Activated CD8-positive, alpha-beta T cell treated with anti-CD3 and anti-CD28 coated beads for 36 hours (primary cell): Measurements from ENCODE around the gene KRT16. TPM values are rescaled to one million over a fixed set of nuclear protein-coding genes. Genes with fewer than 3 reads are reported as not detected.

ENCODE experiments used
- ATAC-seq: fragments of 200-7000 bp; cut with Tn5 transposase; one replicate; pipeline ENCODE4 v1.10.0; 2021; ENCODE audit warnings: mild to moderate bottlenecking, moderate library complexity
- CTCF ChIA-PET: fragments of 350-600 bp; sonication (Branson Sonifier 250); formaldehyde crosslinking; loops from one replicate; lab custom pipeline; 2021; ENCODE audit warnings: antibody characterized with exemption; lab: Charles Lee
- POLR2A ChIA-PET: fragments of 350-600 bp; sonication (Branson Sonifier 250); formaldehyde crosslinking; loops from one replicate; lab custom pipeline; 2021; ENCODE audit warnings: antibody characterized with exemption; lab: Charles Lee
- DNase-seq: peaks from one replicate; pipeline ENCODE4 v3.0.0-alpha.2; 2020
- H3K27ac Mint-ChIP-seq: one replicate; pipeline ENCODE4 v1.8.0; 2021; ENCODE audit warnings: mild to moderate bottlenecking, mixed read lengths
- H3K27me3 Mint-ChIP-seq: one replicate; pipeline ENCODE4 v1.8.0; 2021; ENCODE audit warnings: mixed read lengths
- H3K36me3 Mint-ChIP-seq: one replicate; pipeline ENCODE4 v1.8.0; 2021; ENCODE audit warnings: low read depth, mixed read lengths
- H3K4me1 Mint-ChIP-seq: one replicate; pipeline ENCODE4 v1.8.0; 2021; ENCODE audit warnings: low read depth, mixed read lengths
- H3K4me3 Mint-ChIP-seq: one replicate; pipeline ENCODE4 v1.8.0; 2021; ENCODE audit warnings: mild to moderate bottlenecking, moderate library complexity, mixed read lengths
- H3K9me3 Mint-ChIP-seq: one replicate; pipeline ENCODE4 v1.8.0; 2021; ENCODE audit warnings: mixed read lengths
- intact Hi-C: fragments of 100-400 bp; cut with micrococcal nuclease; formaldehyde crosslinking; loops from one replicate; pipeline ENCODE4 v1.10.0; 2022
- total RNA-seq, 2 experiments: library from RNA; stranded (reverse); gene quantifications; one replicate each; pipeline ENCODE4 v1.2.3, GENCODE V29; 2021
- TF ChIP-seq, protein P1 (sequence below): fragments of 200-600 bp; IDR thresholded peaks from one replicate; pipeline ENCODE4 v1.8.0; 2022; ENCODE audit warnings: antibody characterized with exemption, mild to moderate bottlenecking

KRT16 gene
- total RNA-seq, 2 experiments from 2014 or later, result not detected

DNA sequence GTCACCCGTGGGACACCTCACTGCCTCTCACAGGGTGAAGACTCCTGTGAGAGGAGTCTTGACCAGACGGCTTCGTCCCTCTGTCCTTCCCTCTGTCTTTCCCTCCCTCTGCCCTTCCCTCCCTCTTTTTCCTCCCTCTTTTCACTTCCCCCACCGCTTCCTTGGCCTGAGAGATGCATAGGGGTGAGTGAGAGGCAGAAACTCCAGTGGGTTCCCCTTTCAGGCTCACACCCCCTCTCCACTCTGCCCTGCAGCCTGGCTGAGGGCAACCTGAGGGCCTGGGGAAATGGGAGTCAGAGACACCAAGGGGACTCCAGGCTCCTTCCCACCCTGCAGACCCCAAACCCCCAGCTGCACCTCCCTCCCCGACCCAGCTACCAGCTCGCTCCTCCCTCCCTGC, 26.4 kb upstream of the KRT16 start:
- TF ChIP-seq, protein P1, sequence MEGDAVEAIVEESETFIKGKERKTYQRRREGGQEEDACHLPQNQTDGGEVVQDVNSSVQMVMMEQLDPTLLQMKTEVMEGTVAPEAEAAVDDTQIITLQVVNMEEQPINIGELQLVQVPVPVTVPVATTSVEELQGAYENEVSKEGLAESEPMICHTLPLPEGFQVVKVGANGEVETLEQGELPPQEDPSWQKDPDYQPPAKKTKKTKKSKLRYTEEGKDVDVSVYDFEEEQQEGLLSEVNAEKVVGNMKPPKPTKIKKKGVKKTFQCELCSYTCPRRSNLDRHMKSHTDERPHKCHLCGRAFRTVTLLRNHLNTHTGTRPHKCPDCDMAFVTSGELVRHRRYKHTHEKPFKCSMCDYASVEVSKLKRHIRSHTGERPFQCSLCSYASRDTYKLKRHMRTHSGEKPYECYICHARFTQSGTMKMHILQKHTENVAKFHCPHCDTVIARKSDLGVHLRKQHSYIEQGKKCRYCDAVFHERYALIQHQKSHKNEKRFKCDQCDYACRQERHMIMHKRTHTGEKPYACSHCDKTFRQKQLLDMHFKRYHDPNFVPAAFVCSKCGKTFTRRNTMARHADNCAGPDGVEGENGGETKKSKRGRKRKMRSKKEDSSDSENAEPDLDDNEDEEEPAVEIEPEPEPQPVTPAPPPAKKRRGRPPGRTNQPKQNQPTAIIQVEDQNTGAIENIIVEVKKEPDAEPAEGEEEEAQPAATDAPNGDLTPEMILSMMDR, result no peak
- no peak overlapping the region for H3K27ac Mint-ChIP-seq
- intact Hi-C loops, result loop anchor here (10.0 kb wide), 1 partner anchor 734 kb away; no protein-coding TSS in a partner anchor
- ChIA-PET POLR2A (no interaction called here), CTCF (interaction anchor here (15.9 kb wide), 1 partner anchor 26 kb away, joined by 435 read pairs; no protein-coding TSS in a partner anchor)
- no peak for DNase-seq
- no peaks in the 10 kb centered on the region for H3K4me1 Mint-ChIP-seq
- no peaks in the 10 kb centered on the region for H3K27me3 Mint-ChIP-seq
- no peak overlapping the region for H3K4me3 Mint-ChIP-seq
- no peaks in the 10 kb centered on the region for H3K9me3 Mint-ChIP-seq
- H3K36me3 Mint-ChIP-seq, result no peaks in the 10 kb centered on the region
- no peak for ATAC-seq

GRCh38 chr17:41638194-41638593, 25.6 kb upstream of the KRT16 start:
- CTCF ChIA-PET, result no interaction called here
- no peak overlapping the region for H3K27ac Mint-ChIP-seq
- no peaks in the 10 kb centered on the region for H3K4me1 Mint-ChIP-seq
- H3K4me3 Mint-ChIP-seq, result no peak overlapping the region
- DNase-seq, result no peak
- H3K36me3 Mint-ChIP-seq, result no peaks in the 10 kb centered on the region
- H3K27me3 Mint-ChIP-seq, result no peaks in the 10 kb centered on the region
- intact Hi-C loops, result loop anchor here (10.0 kb wide), 1 partner anchor 733 kb away; no protein-coding TSS in a partner anchor
- POLR2A ChIA-PET, result no interaction called here
- no peak for ATAC-seq
- TF ChIP-seq, protein P1, result no peak
- H3K9me3 Mint-ChIP-seq, result no peaks in the 10 kb centered on the region

DNA sequence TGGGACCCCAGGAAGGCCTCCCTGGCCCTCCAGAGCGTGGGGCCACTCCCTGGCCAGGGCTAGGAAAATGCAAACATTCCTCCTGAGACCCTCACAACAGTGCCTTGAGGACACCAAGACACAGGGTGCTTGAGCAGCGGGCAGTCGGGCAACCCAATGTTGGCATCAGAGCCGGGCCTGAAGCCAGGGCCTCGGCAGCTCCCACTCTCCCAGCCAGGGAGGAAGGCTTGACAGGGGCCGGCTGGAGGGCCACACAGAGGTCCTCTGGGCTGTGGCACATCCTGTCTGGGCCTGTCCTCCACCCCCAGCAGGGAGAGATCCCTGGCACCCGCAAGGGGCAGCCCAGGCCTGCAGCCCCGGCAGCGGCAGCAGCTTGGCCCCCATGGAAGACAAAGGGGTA, 24.1 kb upstream of the KRT16 start:
- no peaks in the 10 kb centered on the region for H3K36me3 Mint-ChIP-seq
- H3K4me3 Mint-ChIP-seq, result no peak overlapping the region
- intact Hi-C loops, result loop anchor here (10.0 kb wide), 1 partner anchor 732 kb away; no protein-coding TSS in a partner anchor
- TF ChIP-seq, protein P1, result no peak
- H3K9me3 Mint-ChIP-seq, result no peaks in the 10 kb centered on the region
- DNase-seq, result no peak
- CTCF ChIA-PET, result interaction anchor here (1.0 kb wide), 1 partner anchor 12 kb away, joined by 3 read pairs; no protein-coding TSS in a partner anchor
- POLR2A ChIA-PET, result no interaction called here
- H3K27ac Mint-ChIP-seq, result no peak overlapping the region
- no peaks in the 10 kb centered on the region for H3K4me1 Mint-ChIP-seq
- H3K27me3 Mint-ChIP-seq, result no peaks in the 10 kb centered on the region
- no peak for ATAC-seq

DNA sequence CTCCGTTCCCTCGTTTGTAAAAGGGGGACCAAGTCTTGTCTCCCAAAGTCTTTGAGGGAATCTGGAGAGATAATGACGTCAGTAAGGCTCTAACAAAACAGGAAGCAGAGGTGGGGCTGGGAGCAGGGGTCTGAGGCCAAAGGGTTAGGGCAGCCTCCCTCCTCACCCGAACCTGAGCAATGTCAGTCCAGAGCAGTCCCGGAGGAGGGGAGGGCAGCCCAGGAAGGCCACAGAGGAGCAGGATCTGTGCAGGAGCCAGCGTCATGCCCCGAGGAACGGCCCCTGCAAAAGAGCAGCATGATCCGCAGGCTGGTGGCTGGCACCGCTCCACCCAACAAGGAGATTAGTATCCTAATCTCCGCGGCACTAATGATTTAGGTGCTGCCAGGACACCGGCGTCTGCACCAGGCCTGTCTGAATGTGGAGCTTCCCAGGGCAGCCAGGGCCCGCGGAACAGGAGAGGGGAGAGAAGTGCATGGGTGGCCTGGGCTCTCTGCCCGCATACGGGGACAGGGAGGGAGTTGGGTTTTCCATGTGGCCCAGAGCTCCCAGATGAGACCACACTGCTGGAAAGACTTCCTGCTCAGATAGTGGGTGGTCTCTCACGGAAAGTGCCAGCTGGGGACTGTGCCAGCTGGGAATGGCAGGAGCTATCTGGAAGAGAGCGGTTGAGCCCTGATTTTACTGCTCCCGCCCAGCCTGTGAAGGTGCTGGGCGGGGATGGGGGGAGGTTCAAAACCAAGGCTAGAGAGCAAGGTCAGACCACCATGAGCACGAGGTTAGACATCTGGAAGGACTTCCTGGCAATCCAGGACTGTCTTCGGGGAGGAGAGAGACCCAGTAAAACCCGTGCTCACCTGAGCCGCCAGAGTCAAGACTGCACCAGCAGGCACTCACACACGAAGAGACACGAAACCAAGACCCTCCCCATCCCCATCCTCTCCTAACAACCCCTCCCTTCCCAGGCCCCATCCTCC, 22.8 kb upstream of the KRT16 start:
- H3K27ac Mint-ChIP-seq, result no peak overlapping the region
- no peaks in the 10 kb centered on the region for H3K9me3 Mint-ChIP-seq
- POLR2A ChIA-PET, result interaction anchor here (0.6 kb wide), 1 partner anchor 242 kb away, joined by 3 read pairs; no protein-coding TSS in a partner anchor
- no peaks in the 10 kb centered on the region for H3K36me3 Mint-ChIP-seq
- intact Hi-C loops, result loop anchor here (10.0 kb wide), 1 partner anchor 731 kb away; no protein-coding TSS in a partner anchor
- no peaks in the 10 kb centered on the region for H3K27me3 Mint-ChIP-seq
- no peaks in the 10 kb centered on the region for H3K4me1 Mint-ChIP-seq
- no peak overlapping the region for H3K4me3 Mint-ChIP-seq
- CTCF ChIA-PET, result interaction anchor here (1.7 to 1.9 kb wide), 2 partner anchors 13 to 86 kb away, joined by 4 to 5 read pairs; no protein-coding TSS in a partner anchor
- DNase-seq (no peak), ATAC-seq (no peak)
- TF ChIP-seq, protein P1, result no peak
